Occipital lobe (tissue), 2 donors: ENCODE results near the gene MTF1. TPM values are rescaled to one million over a fixed set of nuclear protein-coding genes. Genes with fewer than 3 reads are reported as not detected.

ENCODE experiments used
- DNase-seq: peaks from one replicate; lab custom pipeline; 2025; lab: John Stamatoyannopoulos, UW
- total RNA-seq: library from RNA; depleted of rRNA; stranded (reverse); fragments of >200 nt; gene quantifications from one replicate; pipeline ENCODE4 v1.2.3, GENCODE V29; 2014

Gene MTF1
- total RNA-seq, 1 donor from 2014 or later, result 3.1 TPM

DNA sequence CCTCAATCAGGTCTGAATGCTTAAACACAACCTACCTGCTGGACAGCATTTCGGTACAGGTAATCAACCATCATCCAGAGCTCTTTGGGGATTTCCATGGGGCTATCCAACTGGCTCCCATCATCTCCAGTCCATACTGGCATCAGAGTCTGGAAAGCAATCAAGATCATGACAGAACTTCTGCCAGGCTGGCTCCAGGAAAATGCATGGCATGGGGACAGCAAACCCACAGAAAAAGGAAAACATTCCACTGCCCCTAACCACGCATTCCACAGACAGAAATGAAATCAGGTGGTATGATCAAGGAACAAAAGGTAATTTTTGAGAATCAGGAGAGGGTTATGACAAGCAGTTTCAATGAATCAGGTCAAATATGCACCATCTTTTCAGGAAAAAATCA, 9.1 kb upstream of the MTF1 start:
- DNase-seq, result no peak

DNA sequence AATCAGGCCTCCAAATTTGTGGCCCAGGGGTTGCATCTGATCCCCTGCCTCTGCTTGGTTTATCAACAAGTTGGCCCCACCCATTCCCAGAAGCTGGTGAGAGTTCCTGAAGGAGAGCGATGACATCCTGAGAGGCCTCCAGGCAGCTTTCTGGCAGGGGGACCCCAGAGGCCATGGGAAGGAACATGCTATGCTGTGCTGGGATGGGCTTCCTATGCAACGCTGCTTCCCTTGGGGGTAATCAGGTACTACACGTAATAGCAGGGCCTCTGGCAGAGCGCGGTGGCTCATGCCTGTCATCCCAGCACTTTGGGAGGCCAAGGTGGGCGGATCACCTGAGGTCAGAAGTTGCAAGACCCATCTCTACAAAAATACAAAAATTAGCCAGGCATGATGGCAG, 8.4 kb upstream of the MTF1 start:
- no peak for DNase-seq

DNA sequence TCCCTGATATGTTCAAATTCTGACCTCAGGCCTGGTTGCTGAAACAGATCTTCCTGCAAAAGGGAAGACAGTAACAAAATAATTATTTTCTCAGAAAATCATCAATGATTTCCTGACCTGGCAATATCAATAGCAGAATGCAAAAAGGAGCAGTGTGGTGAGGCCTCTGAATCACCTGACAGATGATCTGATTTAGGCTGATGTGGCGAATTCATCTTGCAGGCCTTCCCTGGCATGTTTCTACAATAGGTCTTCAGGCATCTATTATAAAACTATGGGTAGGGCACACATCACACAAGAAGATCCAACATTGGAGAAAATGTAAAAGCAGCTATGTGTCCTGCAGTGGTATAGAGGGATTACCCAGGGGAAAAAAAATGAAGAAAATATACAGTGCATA, 7.1 kb upstream of the MTF1 start:
- DNase-seq, result no peak

DNA sequence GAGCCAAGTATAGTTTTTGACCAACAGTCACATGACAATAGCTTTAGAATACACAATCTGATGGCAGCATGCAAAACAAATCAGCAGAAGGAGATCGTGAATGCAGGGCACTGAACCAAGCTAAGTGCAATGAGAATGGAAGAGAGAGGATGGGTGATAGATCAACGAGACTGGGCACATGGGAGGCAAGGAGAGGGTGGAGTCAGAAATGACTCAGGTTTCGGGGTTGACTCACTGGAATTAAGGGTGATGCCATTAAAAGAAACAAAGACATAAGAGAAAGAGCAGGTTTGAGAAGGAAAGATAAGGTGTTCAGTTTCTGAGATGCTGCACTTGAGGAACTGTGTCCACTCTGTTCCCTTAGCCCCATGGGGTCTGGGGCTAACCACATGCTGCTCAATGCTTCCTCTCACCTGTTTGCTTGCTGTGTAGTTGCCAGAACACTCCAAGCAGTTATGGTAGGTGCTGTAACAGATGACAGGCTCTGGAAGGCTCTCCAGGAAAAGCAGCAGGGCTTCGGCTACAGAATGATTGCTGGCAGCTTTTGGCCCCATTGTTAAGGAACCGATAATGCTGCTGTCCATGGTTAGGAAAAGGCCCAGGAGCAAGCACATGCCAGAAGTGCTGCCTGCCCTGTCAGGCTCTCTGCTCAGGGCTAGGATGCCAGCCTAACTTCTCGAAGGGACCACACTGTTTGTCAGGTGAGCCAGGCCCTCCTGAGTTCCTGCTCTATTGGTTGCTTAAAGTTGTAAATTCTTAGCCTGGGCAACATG, 6.1 kb upstream of the MTF1 start:
- DNase-seq, result no peak

DNA sequence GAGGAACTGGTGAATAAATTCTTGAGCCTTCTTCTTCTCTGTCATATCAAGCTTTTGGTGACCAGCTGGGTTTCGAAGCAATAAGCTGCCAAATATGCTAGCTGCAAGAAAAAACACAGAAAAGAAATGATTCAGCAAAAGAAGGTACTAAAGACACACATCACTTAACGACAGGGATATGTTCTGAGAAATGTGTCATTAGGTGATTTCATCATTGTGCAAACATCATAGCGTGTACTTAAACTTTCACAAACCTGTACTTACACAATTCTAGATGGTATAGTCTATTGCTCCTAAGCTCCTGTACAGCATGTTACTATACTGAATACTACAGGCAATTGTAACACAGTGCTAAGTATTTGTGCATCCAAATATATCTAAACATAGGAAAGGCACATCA, 2.9 kb upstream of the MTF1 start:
- no peak for DNase-seq

DNA sequence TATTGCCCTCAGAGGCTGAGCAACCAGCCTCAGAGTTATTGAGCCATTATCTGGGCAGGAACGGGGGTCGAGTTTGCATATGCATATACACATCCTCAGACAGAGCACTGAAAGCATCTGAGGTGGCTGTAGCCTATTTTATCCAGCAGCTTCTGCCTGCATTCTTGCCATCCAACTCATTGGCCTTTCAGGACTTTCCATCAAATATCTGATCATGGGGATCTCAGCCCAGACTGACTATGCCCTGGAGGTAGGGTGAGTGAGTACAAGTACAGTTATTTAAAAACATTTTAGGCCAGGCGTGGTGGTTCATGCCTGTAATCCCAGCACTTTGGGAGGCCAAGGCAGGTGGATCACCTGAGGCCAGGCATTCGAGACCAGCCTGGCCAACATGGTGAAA, 1.8 kb upstream of the MTF1 start:
- no peak for DNase-seq

DNA sequence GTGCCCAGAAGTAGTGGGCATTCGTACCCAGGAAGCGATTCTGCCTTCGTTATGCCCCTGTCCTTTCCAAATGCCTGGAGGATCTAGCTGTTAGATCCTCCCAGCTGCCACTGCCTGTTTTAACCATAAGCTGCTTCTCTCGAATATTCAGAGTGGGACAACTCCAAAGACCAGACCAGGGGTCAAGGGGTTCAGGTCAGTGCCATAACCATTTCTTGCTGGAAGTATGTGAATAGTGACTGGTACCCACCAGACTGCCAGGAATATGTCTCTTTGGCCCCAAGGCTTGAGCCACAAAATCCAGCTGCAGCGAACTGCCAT, 914 bp upstream of the MTF1 start:
- no peak for DNase-seq

DNA sequence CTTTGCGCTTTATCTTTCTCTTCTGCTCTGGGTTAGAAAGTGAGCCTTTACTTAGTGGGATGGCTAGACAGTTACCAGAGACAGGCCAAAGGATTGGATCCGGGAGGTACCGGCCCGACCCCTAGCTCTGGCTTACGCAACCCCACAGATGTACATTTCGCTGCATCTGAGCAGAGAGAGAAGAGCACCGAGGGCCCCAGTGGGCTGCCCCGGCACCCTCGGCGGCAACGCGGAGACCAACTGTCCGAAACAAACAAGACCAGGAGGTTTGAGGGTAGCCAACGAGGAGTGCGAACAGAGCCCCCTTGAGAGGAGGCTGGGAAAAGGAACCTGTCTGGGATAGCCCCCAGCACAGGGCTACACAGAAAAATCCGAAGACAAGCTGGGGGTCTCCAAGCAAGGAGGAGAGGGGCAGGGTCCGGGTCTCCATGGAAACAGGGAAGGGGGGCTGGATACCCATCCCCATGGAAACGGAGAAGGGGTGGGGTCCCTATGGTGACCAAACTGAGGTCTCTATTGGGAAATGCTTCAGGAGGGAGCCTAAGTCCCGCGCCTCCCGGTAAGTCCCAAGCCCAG, 373 bp downstream of the MTF1 start:
- no peak for DNase-seq

DNA sequence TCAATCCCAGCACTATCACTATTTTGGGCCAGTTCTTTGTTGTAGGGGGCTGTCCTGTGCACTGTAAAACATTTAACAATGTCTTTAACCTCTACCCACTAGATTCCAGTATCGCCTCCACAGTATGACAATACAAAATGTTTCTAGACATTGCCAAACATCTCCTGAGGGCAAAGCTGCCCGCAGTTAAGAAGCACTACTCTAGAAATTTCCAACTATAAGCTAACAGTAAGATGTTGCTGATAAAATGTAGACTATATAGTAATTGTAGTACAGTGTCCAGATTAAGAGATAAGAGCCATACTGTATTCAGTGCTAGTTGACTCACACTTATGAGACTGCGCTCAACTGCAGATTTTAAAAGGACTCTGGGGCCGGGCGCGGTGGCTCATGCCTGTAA, 5.0 kb downstream of the MTF1 start:
- no peak for DNase-seq

DNA sequence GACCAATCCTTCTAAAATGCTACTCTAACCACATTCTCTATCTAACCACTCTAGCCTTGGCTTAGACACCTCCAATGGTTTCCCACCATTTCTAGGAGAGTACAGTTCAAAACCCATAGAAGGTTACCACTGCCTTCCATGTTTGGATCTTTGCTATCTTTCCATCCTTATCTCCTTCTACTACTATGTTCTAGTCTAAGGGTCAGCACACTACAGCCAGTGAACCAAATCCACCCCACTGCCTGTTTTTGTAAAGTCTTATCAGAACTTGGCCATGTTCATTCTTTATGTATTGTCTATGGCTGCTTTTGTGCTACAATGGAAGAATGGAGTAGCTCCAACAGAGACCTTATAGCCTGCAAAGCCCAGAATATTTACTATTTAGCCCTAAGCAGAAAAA, 6.2 kb downstream of the MTF1 start:
- no peak for DNase-seq

DNA sequence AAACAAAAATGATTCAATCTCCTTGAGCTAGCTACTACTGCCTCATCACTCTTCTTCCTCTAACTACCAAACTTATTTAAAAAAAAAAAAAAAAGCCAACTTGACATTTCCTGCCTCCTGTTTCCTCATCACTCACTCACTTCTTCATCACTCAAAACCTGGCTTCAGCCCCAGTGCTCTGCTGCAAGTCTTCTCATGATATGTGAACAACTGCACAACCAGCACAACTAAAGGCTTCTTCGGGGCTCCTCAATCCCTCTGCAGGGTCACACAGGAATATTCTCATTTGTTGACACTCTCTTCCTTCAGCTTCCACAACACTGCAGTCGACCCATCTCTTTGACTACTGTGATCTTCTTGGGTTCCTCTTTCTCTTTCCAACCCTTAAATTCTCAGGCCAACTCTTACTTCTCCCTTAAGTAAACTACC, 7.6 kb downstream of the MTF1 start:
- no peak for DNase-seq

DNA sequence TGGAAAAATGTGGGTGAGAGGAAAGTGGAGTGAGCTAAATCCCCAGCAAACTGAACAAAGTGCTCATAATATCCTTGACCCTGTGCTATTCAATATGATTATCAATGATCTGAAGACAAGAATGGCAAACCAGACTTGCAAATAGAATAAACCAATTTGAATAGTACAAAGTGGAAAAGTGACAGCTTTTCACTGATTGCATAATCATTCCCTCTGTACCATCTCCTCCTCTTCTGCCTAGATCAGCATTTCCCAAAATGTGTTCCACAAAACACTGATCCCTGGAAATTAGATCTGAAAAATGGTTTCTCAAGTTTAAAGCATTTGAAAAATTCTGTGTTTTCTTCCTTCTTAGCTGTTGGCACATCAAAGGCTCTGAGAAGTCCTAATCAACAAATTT, 8.1 kb downstream of the MTF1 start:
- no peak for DNase-seq

DNA sequence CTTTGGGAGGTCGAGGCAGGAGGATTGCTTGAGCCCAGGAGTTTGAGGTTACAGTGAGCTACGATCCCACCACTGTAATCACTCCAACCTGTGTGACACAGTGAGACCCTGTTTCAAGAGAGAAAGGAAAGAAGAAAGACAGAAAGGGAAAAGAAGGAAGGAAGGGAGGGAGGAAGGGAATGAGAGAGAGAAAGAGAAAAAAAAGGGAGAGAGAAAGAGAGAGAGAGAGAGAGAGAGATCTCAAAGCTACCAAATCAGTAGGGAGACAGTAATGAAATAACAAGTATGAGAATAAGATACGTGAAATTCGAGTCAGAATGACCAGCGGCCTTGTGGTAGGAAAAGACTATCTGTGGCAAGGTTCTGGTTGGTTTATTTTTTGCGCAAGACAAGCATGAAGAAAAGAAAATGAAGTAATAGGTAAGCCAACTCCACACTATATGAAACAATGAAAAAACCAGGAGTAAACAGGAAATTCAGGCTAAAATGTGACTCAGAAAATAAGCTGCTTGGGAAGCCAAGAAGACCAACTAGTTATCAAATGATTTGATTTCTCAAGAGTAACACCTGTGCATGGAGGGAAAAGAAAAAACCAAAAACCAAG, 8.9 kb downstream of the MTF1 start:
- no peak for DNase-seq

DNA sequence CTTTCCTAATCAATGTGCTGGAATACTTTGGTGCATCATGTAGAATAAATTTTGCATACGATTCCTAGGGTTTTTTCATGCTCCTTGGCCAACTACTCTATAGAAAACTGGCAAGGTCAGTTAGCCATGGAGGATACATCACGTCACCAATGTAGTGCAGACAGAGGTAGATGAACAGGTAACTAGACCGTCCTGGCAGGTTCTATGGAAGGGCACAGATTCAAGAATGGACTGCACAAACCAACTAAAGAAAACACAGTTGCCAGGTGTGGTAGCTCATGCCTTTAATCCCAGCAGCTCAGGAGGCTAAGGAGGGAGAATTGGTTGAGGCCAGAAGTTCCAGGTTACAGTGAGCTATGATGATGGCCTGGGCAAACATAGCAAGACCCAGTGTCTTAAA, 9.9 kb downstream of the MTF1 start:
- no peak for DNase-seq

DNA sequence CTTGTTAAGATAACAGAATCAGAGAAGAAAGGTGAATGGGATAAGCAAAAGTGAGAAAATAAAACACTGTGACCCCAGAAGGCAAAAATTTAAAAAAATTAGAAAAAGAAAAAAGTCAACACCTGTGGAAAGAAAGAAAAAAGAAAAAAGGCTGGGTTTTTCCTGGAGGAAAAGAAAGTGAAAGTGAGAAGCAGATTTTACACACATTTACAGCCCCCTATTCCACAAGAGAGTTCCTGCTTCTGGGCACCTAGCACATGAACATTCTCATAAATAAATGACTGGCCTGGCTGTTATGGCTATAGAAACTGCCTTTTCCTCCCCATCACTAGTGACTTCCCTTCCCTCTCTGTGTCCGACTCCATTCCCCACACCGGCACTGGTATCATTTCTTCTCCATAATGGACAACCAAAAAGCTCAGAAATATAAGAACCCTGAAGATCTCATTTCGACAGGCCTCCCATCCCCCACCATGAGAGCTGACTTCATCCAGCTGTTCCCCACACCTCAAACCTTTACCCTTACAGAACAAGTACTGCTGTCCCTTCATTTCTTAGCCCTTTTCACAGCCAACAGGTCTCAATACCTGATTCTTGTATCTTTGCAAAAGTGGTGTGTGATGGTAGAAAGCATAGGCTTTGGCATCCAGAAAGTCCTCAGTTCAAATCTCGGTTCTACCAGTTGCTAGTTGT, 12.6 kb downstream of the MTF1 start:
- DNase-seq, result no peak

DNA sequence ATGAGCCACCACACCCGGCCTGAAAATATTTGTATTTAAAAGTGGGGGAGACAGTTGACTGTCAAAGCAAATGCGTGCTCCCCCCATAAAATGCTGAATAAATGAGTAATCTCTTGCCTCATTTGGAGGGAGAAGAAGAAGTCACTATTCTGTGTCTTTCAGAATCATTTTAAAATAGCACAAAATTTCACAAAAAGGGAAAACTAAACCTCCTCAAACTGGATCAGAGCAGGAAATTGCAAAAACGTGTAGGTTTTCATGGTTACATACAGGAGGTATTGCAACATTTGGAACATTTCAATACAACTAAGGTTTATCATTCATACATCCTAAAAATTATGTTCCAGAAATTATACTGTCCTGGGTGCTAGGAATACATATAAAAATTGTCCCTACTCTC, 13.6 kb downstream of the MTF1 start:
- DNase-seq, result no peak

DNA sequence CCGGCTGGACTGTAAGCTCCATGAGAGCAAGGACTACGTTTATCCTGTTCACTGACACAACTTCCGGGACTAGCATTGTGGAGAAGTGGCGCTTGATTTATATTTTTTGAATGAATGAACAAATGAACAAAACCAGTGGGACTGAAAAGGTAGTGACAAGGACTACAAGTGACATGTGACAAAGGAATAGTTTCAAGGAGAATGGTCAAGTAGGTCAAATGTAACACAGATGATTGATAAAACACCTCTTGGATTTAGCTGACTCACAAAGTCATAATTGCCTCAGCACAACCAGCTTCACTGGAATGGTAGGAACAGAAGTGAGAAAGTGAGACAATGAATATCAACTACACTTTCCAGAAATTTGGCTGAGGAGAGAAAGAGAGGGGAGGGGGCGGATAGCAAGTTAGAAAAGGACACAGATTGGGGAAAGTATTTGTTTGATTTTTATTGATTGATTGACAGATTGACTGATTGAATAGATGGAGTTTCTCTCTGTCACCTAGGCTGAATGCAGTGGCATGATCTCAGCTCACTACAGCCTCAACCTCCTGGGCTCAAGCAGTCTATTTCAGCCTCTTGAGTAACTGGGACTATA, 14.2 kb downstream of the MTF1 start:
- no peak for DNase-seq

DNA sequence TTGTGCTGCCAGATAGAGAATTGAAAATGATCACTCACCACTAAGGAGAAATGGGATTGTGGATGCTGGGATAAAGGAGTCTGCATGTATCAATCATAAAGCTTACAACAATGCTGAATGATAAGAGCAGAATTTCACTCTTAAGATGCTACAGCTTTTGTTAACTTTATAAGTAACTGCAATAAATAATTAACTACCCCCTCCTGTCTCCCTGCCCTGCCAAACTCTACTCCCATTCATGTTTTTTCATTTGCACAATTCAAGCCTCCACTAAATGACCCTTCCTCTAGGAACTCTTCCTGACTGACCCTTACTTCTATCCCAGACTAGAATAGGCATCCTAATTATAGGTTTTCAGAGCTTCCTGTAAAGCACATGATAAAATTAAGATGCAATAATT, 14.9 kb downstream of the MTF1 start:
- no peak for DNase-seq

DNA sequence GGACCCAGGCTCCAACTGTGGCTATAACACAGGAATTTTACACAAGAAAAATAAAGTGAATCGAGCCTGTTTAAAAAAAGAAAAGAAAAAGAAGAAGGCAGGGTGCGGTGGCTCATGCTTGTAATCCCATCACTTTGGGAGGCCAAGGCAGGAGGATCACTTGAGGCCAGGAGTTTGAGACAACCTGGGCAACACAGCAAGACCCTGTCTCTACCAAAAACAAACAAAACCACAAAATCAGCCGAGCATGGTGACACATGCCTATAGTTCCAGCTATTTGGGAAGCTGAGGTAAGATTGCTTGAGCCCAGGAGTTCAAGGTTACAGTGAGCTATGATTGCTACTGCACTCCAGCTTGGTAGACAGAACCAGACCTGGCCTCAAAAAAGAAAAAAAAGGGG, 17.7 kb downstream of the MTF1 start:
- DNase-seq, result no peak

DNA sequence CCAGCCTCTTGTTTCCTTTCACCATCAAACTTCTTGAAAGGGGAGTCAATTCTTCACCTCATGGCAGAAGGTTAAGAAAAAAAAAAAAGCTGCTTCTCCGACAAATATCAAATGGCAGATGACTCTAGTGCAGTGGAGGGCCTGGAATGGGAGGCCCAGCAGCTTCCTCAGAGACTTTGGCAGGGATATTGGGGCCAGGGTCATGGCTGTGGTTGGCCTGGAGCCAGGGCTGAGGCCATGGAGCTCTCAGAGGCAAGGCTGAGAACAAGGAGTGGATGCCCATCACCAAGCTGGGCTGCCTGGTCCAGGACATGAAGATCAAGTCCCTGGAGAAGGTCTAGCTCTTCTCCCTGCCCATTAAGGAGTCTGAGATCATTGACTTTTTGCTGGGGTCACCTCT, 18.7 kb downstream of the MTF1 start:
- no peak for DNase-seq

DNA sequence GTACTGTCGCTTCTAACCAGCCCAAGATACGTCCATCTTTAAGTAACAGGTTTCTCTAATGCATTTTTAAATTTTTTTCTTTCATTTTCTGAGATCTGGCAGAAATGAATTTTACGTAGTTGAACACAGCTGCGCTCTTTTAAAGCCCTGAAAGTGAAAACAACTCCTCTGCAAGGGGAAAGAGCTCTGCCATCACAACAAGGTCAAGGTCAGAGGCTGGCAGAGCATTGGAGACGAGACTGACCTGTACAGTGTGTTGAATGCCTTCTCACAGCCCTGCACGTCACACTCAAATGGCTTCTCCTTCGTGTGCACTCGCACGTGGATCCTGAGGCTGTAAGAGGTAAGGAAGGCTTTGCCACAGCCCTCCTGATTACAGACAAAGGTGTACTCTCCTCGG, 19.7 kb downstream of the MTF1 start:
- no peak for DNase-seq

DNA sequence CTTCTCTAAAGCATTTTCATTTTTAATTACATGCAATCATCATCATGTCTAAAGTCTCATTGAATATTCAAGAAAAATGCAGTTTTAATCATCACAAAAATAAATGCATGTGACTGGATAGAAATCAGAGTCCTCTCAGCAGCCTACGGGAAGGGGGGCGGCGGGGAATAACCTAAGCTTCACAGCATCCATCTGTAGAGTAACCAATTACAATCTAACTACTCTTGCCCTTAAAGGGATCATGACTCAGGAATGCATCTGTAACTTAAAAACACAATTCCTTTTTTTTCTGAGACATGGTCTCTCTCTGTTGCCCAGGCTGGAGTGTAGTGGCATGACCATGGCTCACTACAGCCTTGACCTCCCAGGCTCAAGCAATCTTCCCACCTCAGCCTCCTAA, 22.6 kb downstream of the MTF1 start:
- no peak for DNase-seq
